Mucosa of rectum (tissue), 2 donors: ENCODE data around the gene GSTA2.
"Not testable (repeated sequence)": the region's sequence is repeated elsewhere in the genome, so short reads cannot be mapped to it uniquely, and the experiment has no call there.

Experiments
- H3K27ac ChIP-seq, 2 donors: one replicate each; pipeline ENCODE4 v1.7.0; 2013; ENCODE audit warnings: inconsistent platforms in 2 of 2, low read depth in 2 of 2, low read length in 2 of 2
- H3K27me3 ChIP-seq, 2 donors: one replicate each; pipeline ENCODE4 v1.7.0; 2013; ENCODE audit warnings: low read length in 2 of 2; ENCODE audit not compliant: control insufficient read depth in 2 of 2, insufficient read depth in 2 of 2
- H3K36me3 ChIP-seq, 2 donors: one replicate each; pipeline ENCODE4 v1.7.0; 2013; ENCODE audit warnings: low read length in 2 of 2; ENCODE audit not compliant: control insufficient read depth in 2 of 2, insufficient read depth in 2 of 2
- H3K4me1 ChIP-seq, 2 donors: one replicate each; pipeline ENCODE4 v1.7.0; 2013; ENCODE audit warnings: low read length in 2 of 2, mild to moderate bottlenecking in 1 of 2; ENCODE audit not compliant: control insufficient read depth in 2 of 2, insufficient read depth in 2 of 2
- H3K4me3 ChIP-seq, 2 donors: one replicate each; pipeline ENCODE4 v1.7.0; 2013; ENCODE audit warnings: low read length in 2 of 2
- H3K9ac ChIP-seq, 2 donors: one replicate each; pipeline ENCODE4 v1.7.0; 2013; ENCODE audit warnings: low read length in 2 of 2, low read depth in 1 of 2, mild to moderate bottlenecking in 1 of 2
- H3K9me3 ChIP-seq, 2 donors: one replicate each; pipeline ENCODE4 v1.7.0; 2013; ENCODE audit warnings: low read length in 2 of 2; ENCODE audit not compliant: control insufficient read depth in 2 of 2
- donor health status: healthy.
- donor health status: Normal muscosa, but diverticular disease.

GSTA2 gene

GRCh38 chr6:52763322-52763916 lies at the start of gene GSTA2:
Gene GSTA2, minus strand, starts transcription at chr6:52763475. Its CDS starts 5,528 bp downstream, at chr6:52757947.
- not testable (repeated sequence) for H3K9me3 ChIP-seq, H3K27me3 ChIP-seq, H3K4me3 ChIP-seq, H3K4me1 ChIP-seq, H3K27ac ChIP-seq, H3K9ac ChIP-seq, H3K36me3 ChIP-seq

DNA sequence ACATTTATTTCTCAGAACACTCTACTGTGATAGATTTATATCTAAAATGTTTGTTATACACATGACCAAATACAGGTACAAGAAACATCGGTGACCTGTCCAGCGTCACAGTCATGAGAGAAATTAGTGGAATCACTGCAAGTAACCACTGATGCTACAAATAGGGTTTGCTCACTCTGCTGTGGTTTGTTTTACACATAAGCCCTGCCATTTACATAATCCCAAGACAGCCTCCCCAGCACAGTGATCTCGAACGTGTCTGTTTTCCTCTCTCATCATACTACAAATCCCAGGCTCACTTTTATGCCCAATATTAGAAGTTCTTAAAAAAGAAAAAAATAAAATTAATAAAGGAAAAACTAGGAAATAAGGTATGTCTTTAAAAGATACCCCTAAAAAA lies 46.5 kb upstream of the GSTA2 start:
- not testable (repeated sequence) for H3K27me3 ChIP-seq, H3K4me3 ChIP-seq, H3K4me1 ChIP-seq, H3K9ac ChIP-seq, H3K27ac ChIP-seq, H3K36me3 ChIP-seq, H3K9me3 ChIP-seq

- Histone ChIP-seq H3K27ac (no peak overlapping the region), H3K9me3 (no peaks in the 10 kb centered on the region), H3K4me1 (no peaks in the 10 kb centered on the region), H3K36me3 (no peaks in the 10 kb centered on the region), H3K9ac (no peak overlapping the region), H3K4me3 (no peak overlapping the region), H3K27me3 (no peaks in the 10 kb centered on the region)
These were observed 45.4 kb upstream of the GSTA2 start for GRCh38 chr6:52808660-52809059.

DNA sequence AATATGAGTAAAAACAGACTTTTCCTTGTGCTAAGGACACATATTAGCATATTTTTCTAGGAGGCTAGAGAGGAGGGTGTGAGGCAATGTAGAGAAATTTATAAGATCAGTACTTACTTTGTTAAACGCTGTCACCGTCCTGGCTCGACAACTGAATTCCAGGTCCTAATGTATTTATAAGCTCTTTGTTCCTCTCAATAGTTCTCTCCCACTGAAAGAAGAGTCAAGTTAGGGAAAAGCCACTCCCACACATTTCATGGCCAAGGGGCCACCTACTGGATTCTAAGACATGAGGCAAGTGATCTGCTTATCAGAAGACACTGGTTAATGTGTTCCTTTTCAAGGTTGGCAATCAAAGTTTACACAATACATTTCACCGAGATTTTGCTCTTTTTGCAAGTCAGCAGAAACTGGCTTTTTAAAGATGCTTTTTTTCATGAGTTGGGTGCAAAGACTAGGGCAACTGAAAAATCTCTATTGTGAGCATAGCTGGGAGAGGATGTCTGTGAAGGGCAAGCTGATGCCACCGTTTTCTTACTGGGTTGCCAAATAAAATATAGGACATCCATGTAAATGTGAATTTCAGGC lies 40.5 kb upstream of the GSTA2 start, which contains the start of gene GSTA1:
GSTA1 (minus strand) TSS at position 149 of the 588 bp plus-strand sequence. CDS start 4,549 bp downstream, outside the sequence.
- not testable (repeated sequence) for H3K36me3 ChIP-seq, H3K9ac ChIP-seq, H3K9me3 ChIP-seq, H3K27me3 ChIP-seq, H3K27ac ChIP-seq, H3K4me1 ChIP-seq
- H3K4me3 ChIP-seq: peak within 1 kb of the TSS; percentile 23 to 44

- no peak overlapping the region for H3K27ac ChIP-seq
- H3K4me3 ChIP-seq: no peak overlapping the region
- no peaks in the 10 kb centered on the region for H3K27me3 ChIP-seq
- H3K9me3 ChIP-seq: no peaks in the 10 kb centered on the region
- H3K4me1 ChIP-seq: no peaks in the 10 kb centered on the region
- H3K36me3 ChIP-seq: peaks cover 0 to 2% of the 10 kb centered on the region in 2 donors
- no peak overlapping the region for H3K9ac ChIP-seq
These were observed 39.5 kb upstream of the GSTA2 start for GRCh38 chr6:52802806-52803205.

DNA sequence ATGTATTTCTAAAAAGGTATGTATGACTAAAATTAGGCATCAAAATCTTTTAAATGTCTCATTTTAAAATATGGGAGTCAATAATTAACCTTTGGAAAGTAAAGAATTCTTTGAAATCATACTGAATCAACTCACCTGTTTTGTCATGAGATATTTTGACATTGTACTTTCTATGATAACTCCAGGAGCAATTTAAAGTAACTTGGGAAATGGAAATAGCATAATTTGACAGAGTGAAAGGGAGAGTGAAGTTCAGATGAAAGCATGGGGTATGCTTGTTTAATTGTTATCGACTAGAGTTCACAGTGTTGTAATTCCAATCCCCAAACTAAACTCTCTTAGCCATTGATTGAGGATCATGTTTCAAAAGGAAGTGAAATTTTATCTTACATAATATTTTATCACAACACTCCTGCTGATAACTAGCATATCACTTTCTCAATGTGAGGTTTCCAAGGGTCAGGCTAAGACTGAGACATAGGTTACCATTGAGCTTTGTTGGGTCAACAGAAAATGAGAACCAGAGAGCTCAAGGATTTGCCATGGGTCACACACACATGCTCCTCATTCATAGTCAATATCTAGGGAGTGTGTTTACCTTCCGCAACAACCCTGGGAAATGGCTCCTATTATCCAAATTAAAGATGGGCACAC lies 38.0 kb upstream of the GSTA2 start:
- H3K27me3 ChIP-seq: no peaks in the 10 kb centered on the region
- H3K36me3 ChIP-seq: peaks cover 0 to 2% of the 10 kb centered on the region in 2 donors
- H3K9me3 ChIP-seq: no peaks in the 10 kb centered on the region
- no peaks in the 10 kb centered on the region for H3K4me1 ChIP-seq
- no peak overlapping the region for H3K4me3 ChIP-seq
- no peak overlapping the region for H3K9ac ChIP-seq
- H3K27ac ChIP-seq: no peak overlapping the region

GRCh38 chr6:52799272-52799671 lies 36.0 kb upstream of the GSTA2 start:
- not testable (repeated sequence) for H3K27me3 ChIP-seq

GRCh38 chr6:52794366-52794765 lies 31.1 kb upstream of the GSTA2 start:
- not testable (repeated sequence) for H3K27ac ChIP-seq, H3K4me1 ChIP-seq, H3K9ac ChIP-seq, H3K9me3 ChIP-seq, H3K36me3 ChIP-seq, H3K4me3 ChIP-seq, H3K27me3 ChIP-seq

More at GRCh38 chr6:52799272-52799671, 36.0 kb upstream of the GSTA2 start:
- not testable (repeated sequence) for H3K9ac ChIP-seq, H3K4me3 ChIP-seq, H3K9me3 ChIP-seq, H3K27ac ChIP-seq, H3K36me3 ChIP-seq, H3K4me1 ChIP-seq

- H3K4me1 ChIP-seq: peaks cover 0 to 3% of the 10 kb centered on the region in 2 donors
- H3K9me3 ChIP-seq: no peaks in the 10 kb centered on the region
These were observed 27.6 kb upstream of the GSTA2 start for GRCh38 chr6:52790861-52791260.

GRCh38 chr6:52789658-52790057 lies 26.4 kb upstream of the GSTA2 start:
- not testable (repeated sequence) for H3K27ac ChIP-seq, H3K4me3 ChIP-seq, H3K27me3 ChIP-seq, H3K4me1 ChIP-seq, H3K9ac ChIP-seq, H3K9me3 ChIP-seq, H3K36me3 ChIP-seq

More at GRCh38 chr6:52790861-52791260, 27.6 kb upstream of the GSTA2 start:
- Histone ChIP-seq H3K36me3 (peaks cover 0 to 3% of the 10 kb centered on the region in 2 donors), H3K9ac (no peak overlapping the region), H3K27me3 (no peaks in the 10 kb centered on the region), H3K27ac (no peak overlapping the region), H3K4me3 (no peak overlapping the region)
